ENCODE results near the gene SLX4. TPM values are rescaled to one million over a fixed set of nuclear protein-coding genes. Genes with fewer than 3 reads are reported as not detected.

SLX4 gene
- total RNA-seq, 1 experiment from 2014 or later: 15.5 TPM

DNA sequence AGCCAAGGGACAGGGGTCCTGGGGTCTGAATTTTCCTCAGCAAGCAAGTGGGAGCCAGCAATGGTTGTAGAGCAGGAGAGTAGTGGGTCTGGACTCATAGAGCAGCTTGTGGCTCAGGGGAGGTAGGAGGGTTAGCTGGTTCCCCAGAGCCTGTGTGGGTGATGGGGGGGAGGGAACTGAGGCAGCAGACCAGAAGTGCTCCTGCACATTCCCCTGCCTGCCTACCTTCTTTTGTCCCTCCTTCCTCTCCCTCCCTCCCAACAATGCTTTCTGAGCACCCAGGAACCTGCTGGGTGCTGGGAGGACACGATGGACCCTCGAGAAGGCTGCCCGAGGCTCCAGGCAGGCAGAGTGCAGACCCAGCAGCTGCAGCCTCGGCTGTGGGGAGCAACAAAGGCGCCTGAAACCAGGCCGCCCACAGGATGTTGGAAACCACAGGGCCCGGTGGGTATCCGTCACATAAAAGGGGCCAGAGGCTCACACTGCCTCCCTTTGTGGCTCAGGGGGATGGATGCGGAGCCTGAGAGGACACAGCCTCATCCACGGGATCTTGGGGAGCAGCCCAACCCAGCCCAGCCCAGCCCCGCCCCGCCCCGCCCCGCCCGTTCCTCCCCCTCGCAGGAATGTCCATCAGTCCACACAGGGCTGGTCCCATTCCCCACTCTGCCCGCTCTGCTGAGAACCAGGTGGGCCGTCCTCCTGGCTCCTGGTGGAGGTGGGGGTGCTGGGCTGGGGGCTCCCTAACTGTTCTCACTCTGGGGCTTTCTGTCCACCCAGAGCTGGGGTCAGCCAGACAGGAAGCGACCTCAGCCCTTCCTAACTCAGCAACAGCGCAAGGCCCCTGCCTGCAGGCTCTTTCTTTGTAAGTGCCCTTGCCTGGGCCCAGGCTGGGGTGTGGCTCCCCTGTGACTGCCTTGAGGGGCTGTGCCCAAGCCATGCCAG is 32.5 kb downstream of the SLX4 start:
- in situ Hi-C loops (cut with HindIII; ENCODE audit: low pct_unique_long_range_greater_than_20kb, low sequenced_read_pairs): no loop called here

DNA sequence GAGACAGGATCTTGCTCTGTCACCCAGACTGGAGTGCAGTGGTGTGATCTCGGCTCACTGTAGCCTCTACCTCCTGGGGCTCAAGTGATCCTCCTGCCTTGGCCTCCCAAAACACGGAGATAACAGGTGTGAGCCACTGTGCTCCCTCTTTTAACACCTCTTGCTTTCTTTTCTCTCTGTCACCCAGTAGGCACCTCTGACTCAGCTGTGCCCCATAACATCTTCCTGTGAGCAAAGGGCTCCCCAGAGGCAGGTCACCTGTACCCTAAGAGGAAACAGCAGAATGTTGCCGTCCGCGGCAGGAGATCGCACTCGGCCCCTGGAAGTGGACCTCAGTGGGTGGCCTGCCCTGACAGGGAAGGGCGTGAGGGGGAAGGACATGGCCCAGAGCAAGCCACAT is 33.3 kb downstream of the SLX4 start:
- Histone ChIP-seq H3K27ac (ENCODE audit: low read length) (no peak overlapping the region), H3K4me3 (ENCODE audit: low read depth in 2 of 2, low read length in 2 of 2) (no peak overlapping the region), H3K4me1 (ENCODE audit: control insufficient read depth, insufficient read depth, low read length) (no peaks in the 10 kb centered on the region), H3K36me3 (ENCODE audit: control insufficient read depth, insufficient read depth, low read length) (no peaks in the 10 kb centered on the region), H3K27me3 (ENCODE audit: control insufficient read depth, insufficient read depth, low read length) (no peaks in the 10 kb centered on the region), H3K9me3 (ENCODE audit: control insufficient read depth, insufficient read depth, low read depth, low read length) (no peaks in the 10 kb centered on the region)
- ATAC-seq: no peak
- in situ Hi-C loops (cut with HindIII; ENCODE audit: low pct_unique_long_range_greater_than_20kb, low sequenced_read_pairs): no loop called here
- DNase-seq (ENCODE audit: low read depth, low spot score): no peak
- intact Hi-C loops (cut with micrococcal nuclease; ENCODE audit: unreplicated experiment): no loop called here
- TF ChIP-seq TCF7L2 (IDR thresholded peaks at IDR 0.05; ENCODE audit: low read depth, low read length): no peak
- TF ChIP-seq, protein P1, sequence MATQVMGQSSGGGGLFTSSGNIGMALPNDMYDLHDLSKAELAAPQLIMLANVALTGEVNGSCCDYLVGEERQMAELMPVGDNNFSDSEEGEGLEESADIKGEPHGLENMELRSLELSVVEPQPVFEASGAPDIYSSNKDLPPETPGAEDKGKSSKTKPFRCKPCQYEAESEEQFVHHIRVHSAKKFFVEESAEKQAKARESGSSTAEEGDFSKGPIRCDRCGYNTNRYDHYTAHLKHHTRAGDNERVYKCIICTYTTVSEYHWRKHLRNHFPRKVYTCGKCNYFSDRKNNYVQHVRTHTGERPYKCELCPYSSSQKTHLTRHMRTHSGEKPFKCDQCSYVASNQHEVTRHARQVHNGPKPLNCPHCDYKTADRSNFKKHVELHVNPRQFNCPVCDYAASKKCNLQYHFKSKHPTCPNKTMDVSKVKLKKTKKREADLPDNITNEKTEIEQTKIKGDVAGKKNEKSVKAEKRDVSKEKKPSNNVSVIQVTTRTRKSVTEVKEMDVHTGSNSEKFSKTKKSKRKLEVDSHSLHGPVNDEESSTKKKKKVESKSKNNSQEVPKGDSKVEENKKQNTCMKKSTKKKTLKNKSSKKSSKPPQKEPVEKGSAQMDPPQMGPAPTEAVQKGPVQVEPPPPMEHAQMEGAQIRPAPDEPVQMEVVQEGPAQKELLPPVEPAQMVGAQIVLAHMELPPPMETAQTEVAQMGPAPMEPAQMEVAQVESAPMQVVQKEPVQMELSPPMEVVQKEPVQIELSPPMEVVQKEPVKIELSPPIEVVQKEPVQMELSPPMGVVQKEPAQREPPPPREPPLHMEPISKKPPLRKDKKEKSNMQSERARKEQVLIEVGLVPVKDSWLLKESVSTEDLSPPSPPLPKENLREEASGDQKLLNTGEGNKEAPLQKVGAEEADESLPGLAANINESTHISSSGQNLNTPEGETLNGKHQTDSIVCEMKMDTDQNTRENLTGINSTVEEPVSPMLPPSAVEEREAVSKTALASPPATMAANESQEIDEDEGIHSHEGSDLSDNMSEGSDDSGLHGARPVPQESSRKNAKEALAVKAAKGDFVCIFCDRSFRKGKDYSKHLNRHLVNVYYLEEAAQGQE (IDR thresholded peaks at IDR 0.05; ENCODE audit: insufficient read depth in 1 of 2, low read depth in 2 of 2, low read length in 1 of 2): no peak
- no peak for TF ChIP-seq SIN3A (IDR thresholded peaks at IDR 0.05; ENCODE audit: borderline replicate concordance, insufficient read depth, low read depth, low read length)
- no peak for TF ChIP-seq POLR2AphosphoS5 (IDR thresholded peaks at IDR 0.05; ENCODE audit: low read depth, low read length)
- TF ChIP-seq CTCF (IDR thresholded peaks at IDR 0.05): no peak
- POLR2A ChIA-PET: no interaction called here
- CTCF ChIA-PET: no interaction called here
- BruUV-seq (replicated peaks): no TSS peak

More for the DNA sequence above, 32.5 kb downstream of the SLX4 start:
- no peaks in the 10 kb centered on the region for H3K9me3 ChIP-seq (ENCODE audit: control insufficient read depth, insufficient read depth, low read depth, low read length)
- no peaks in the 10 kb centered on the region for H3K4me1 ChIP-seq (ENCODE audit: control insufficient read depth, insufficient read depth, low read length)
- BruUV-seq (replicated peaks): no TSS peak
- DNase-seq (ENCODE audit: low read depth, low spot score) (no peak), ATAC-seq (peak; percentile 33)
- TF ChIP-seq, protein P1 (IDR thresholded peaks at IDR 0.05; ENCODE audit: insufficient read depth in 1 of 2, low read depth in 2 of 2, low read length in 1 of 2): no peak
- TF ChIP-seq TCF7L2 (IDR thresholded peaks at IDR 0.05; ENCODE audit: low read depth, low read length): no peak
- TF ChIP-seq SIN3A (IDR thresholded peaks at IDR 0.05; ENCODE audit: borderline replicate concordance, insufficient read depth, low read depth, low read length): no peak
- no peak for TF ChIP-seq POLR2AphosphoS5 (IDR thresholded peaks at IDR 0.05; ENCODE audit: low read depth, low read length)
- no peak for TF ChIP-seq CTCF (IDR thresholded peaks at IDR 0.05)
- H3K27ac ChIP-seq (ENCODE audit: low read length): no peak overlapping the region
- CTCF ChIA-PET: no interaction called here
- H3K27me3 ChIP-seq (ENCODE audit: control insufficient read depth, insufficient read depth, low read length): no peaks in the 10 kb centered on the region
- H3K36me3 ChIP-seq (ENCODE audit: control insufficient read depth, insufficient read depth, low read length): no peaks in the 10 kb centered on the region
- no peak overlapping the region for H3K4me3 ChIP-seq (ENCODE audit: low read depth in 2 of 2, low read length in 2 of 2)
- intact Hi-C loops (cut with micrococcal nuclease; ENCODE audit: unreplicated experiment): no loop called here
- POLR2A ChIA-PET: no interaction called here
